ENCODE measurements around the gene LAMC3. TPM values are rescaled to one million over a fixed set of nuclear protein-coding genes. Genes with fewer than 3 reads are reported as not detected.

LAMC3 gene
- total RNA-seq, 1 experiment from 2014 or later, result not detected

- no peak for DNase-seq (ENCODE audit: low spot score)
These were observed 31.2 kb upstream of the LAMC3 start for GRCh38 chr9:130977811-130978221.

DNA sequence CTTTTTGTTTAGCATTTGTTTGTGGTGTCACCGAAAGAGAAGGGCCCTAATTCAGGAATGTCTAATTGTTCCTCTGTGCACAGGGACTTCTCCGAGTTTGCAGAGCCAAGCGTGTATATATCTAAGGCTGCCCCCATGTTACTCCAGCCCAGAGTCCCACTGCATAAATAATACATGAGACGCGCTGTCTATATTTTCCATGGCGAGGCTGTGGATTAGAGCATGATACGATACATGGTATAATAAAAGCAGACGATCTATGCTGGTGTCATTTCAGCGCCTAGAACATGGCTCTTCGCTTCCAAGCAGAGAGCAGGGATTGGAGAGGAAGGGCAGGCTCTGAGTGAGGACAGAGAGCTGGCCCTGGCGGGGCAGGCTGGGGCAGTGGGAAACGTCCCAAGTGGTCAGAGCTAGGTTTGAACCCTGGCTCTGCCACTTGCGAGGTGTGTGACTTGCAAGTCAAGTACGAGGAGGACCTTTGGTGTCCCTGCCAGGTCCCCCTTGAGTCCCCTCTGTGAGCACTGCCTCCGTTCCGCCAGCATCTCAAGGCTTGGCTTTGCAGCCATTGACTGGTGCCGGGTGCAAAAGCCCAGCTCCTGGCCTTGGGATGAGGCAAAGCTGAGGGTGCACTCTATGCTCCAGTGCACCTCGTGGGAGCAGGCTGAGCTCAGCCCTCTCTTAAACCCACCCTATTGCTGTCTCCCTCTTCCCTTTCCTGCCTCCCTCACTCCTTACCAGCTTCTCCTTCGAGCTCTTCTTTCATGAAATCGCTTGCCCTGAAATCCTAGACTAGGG, 29.2 kb upstream of the LAMC3 start:
- DNase-seq (ENCODE audit: low spot score), result no peak

DNA sequence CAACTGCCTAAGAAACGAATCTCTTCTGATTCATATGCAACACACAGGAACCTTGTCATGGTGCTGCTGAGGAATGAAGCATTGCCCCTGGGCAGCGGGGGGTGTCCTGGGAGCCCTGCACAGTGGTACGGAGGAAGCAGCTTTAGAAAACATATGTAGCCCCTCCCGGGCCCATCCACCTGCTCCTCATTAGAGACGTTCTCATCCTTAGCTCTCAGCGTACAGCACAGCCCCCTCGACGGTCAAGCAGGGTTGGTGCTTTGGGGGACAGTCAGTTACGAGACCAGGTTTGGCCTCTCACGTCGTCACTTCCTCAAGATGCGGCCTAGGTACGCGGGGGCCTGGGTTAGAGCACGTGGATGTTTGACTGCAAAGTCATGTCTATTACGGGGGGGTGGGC, 28.4 kb upstream of the LAMC3 start:
- DNase-seq (ENCODE audit: low spot score), result no peak

DNA sequence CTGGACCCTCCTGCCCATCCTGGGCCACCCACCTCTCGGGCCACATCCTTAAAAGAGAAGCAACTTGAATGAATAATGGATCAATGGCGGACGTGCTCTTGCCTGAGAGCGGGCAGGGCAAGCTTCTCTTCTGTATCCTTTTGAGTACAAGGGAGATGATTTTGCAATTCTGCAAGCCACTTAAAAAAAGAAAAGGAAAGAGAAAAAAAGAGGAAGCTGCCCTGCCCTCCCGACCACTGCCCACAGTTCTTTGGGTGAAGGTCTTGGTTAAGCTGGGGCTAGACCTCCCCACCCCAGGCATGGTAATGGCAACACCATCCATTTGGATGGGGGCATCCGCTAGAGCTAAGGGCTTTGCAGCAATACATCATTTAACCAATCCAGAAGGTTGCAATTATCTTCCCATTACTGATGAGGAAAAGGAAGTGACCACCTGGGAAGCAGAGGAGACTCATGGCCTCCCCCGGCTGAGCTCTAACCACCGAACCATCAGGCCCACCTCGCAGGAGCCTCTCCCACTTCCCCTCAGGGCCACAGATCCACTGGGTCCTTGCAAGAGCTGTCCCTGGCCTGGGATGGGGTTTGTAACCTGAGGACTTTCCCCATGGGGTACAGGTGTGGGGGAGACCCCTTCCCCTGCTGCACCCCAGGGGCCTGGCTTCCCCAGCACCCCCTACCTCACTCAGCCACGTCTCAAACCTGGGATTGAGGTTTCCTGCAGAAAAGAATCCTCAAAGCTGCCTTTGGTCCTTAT, 27.8 kb upstream of the LAMC3 start:
- DNase-seq (ENCODE audit: low spot score), result no peak

DNA sequence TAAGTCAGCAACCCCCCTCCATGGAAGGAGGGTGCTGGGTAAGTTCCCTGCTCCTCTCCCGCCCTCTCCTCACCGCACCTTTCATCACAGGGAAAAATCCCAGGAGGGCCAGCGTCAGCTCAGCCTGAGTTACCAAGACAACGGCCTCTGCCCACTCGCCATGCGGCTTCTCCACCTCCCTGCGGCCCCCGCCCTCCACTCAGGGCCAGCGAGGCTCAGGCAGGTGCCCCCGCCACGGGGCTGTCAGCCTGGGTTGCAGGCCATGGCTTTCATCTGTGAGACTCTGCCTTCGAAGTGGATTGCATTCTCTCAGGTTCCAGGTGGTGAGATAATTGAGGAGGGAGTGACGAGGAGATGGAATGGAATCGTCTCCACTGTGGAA, 27.2 kb upstream of the LAMC3 start:
- DNase-seq (ENCODE audit: low spot score), result no peak

DNA sequence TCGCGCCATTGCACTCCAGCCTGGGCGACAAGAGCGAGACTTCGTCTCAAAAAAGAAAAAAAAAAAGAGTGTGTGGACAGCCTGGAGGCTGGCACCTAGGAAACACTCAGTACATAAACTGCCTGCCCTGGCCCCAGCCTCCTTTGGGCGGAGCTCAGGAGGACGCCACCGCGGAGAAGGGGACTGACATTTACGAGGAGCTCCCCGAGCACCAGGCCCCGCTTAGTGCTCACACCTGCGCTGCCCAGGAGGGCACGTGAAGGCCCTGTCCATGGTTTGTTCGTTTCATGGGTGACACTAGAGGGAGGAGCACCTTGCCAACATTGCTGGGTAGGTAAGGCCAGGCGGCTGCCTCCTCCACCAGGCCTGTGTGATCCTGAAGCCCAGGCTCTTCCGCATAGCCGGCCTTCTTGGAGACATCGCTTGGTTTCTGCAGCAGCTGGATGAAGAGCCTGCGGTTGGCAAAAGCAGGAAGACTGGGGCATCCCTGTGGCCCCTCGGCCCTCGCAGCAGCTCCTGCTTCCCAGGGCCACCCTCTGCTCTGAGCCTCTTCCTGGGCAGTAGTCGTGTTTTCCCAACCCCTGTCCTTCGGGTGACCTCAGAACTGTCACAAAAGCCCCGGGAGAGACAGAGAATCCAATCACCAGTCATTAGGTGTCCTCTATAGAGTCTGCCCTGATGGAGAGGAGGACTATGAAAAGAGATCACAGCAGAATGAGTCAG, 26.2 kb upstream of the LAMC3 start:
- DNase-seq (ENCODE audit: low spot score), result no peak

- no peak for DNase-seq (ENCODE audit: low spot score)
These were observed 25.7 kb upstream of the LAMC3 start for GRCh38 chr9:130983359-130983670.

GRCh38 chr9:130983970-130984369, 25.0 kb upstream of the LAMC3 start:
- no peak for DNase-seq (ENCODE audit: low spot score)

GRCh38 chr9:130984521-130984920, 24.5 kb upstream of the LAMC3 start:
- DNase-seq (ENCODE audit: low spot score), result no peak

DNA sequence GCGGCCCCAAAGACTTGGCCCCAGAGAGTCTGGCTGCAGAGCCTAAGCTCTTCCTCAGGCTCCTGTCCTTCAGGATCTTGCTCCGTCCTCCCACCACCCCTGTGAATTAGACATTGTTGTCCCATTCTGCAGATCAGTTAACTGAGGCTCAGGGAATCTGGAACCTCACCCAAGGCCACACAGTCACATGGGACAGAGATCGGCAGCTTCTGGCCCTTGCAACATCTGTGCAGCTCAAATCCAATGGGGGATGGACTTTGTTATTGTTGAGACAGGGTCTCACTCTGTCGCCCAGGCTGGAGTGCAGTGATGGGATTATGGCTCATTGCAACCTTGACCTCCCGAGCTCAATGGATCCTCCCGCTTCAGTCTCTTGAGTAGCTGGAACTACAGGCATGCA, 23.9 kb upstream of the LAMC3 start:
- no peak for DNase-seq (ENCODE audit: low spot score)

DNA sequence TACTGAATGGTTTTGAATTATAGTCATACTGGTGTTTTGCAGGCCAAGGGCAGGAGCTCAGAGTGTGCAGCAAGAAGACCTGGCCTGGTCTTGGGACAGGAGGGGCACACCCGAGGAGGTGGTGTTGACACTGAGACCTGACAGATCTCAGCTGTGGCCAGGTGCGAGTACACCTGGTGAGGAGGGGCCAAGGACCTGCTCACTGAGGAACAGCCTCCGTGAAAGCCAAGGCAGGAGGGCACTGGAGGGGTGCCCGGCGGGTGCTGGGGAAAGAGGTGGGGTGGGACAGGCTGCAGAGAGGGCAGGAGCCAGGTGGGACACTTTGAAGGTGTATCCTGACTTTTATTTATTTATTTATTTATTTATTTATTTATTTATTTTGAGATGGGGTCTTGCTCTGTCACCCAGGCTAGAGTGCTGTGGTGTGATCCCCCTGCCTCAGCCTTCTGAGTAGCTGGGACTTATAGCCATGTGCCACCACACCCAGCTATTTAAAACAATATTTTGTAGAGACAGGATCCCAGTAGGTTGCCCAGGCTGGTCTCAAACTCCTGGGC, 23.3 kb upstream of the LAMC3 start:
- DNase-seq (ENCODE audit: low spot score), result no peak

- DNase-seq (ENCODE audit: low spot score), result no peak
These were observed 22.5 kb upstream of the LAMC3 start for GRCh38 chr9:130986356-130986965.

DNA sequence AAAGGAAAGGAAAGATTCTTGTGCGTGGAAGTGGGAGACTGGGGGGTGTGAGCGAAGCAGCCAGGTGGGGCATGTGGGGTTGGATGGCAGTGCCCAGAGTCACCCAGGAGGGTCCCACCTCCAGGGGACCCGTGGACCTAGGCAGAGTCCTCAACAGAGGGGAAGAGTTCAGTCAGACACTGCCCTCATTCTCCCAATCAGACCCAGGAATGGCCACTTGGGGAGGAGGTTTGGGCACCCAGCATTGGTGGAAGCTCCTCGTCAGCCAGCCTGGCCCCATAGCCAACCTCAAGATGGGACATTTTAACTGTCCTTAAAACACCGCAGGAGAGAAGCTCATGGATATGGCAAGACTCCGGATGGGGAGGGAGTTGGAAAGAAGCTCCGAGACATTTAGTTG, 21.9 kb upstream of the LAMC3 start:
- DNase-seq (ENCODE audit: low spot score), result no peak

- no peak for DNase-seq (ENCODE audit: low spot score)
These were observed 21.1 kb upstream of the LAMC3 start for GRCh38 chr9:130987738-130988399.

GRCh38 chr9:130988400-130988747, 20.6 kb upstream of the LAMC3 start:
- no peak for DNase-seq (ENCODE audit: low spot score)

DNA sequence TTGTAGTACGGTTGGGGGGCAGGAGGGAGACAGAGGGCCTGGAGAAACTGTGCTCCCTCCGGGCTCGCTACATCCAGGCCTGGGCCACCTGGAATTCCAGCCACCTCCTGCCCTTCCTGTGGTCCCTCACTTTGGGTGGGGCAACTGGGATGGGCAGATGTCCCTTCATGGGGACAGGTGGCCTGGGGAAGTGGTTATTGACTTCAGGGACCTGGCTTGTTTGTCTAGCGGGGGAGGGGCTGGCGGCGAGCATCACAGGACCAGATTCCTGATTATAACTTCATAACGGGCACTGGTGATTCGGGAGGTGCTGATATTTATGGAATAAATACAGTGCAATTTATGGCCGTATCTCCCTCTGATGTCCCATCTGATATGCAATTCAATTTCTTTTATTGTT, 20.1 kb upstream of the LAMC3 start:
- no peak for DNase-seq (ENCODE audit: low spot score)

DNA sequence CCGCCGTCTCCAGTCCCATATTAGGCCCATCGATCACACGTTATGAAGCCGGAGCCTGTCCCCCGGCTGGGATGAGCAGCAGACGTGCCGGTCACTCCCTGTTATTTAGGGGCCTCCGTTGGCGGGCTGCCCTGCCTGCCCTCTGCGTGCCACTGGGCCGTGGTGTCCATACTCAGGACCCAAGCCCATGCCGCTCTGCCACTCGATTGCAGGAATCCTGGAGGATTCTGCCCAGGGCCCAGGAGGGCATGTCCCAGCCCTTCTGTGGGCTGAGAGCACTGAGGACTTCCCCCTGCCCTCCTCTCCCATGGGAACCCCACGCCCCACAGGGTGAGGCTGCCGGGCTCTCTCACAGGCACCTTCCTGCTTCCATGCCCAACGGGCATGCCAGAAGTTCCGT, 19.6 kb upstream of the LAMC3 start:
- no peak for DNase-seq (ENCODE audit: low spot score)

DNA sequence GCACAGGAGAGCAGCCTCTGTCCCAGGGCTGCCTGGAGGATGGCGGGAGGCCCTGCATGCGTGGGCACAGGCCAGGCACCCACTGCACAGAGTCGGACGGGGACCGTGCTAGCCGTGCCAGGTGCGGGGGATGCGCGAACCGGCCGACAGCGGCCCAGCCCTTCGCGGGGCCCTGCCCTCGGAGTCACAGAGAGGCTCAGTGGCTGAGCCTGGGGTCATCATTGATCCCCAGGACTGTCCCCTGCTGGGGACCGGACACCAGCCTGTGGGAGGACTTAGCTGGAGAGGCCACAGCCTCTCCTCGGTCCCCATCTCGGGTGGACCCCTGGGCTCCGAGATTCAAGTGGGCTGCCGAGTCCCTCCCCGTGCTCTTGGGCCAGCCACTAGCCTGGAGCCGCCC, 19.1 kb upstream of the LAMC3 start:
- no peak for DNase-seq (ENCODE audit: low spot score)

- DNase-seq (ENCODE audit: low spot score), result no peak
These were observed 18.5 kb upstream of the LAMC3 start for GRCh38 chr9:130990306-130990977.

DNA sequence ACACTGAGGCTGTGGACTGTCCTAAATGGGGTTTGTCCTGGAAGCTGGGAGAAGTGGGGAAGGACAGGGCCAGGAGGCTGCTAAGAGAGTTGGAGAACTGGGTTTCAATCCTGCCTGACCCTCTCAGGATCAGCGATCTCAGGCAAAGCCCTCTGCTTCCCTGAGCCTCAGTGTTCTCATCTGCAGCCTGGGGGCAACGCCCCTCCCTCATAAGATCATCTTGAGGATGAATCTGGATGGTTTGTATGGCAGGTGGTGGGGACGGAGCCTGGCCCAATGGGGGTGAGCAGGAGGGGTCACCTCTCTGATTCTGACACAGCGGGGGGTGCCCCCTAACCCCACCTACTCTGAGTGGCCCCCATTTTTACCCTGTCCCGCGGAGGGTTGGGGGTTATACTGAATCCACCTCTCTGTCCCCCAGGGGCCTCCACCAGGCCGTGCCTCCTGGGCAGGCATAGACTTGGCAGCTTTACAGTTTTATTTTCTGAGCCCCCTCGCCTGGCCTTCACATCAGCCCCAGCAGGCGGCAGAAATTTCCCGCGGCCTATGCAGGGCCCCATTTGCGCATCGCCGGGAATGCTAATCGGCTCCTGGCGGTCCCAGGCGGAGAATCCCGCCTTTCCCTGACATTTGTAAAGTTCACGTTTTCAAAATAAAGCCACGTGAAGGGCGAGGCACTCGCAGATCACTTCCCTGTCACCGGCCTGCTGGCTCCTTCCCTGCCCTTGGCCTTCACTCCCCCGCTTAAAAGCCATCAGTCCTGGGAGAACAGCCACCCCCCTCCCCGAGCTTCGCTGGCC, 17.8 kb upstream of the LAMC3 start:
- no peak for DNase-seq (ENCODE audit: low spot score)

All from HT-29 (cell line).